Measurements from ENCODE around the gene GPC5.

- TF ChIP-seq KLF16 (tag by site-specific recombination; IDR thresholded peaks at IDR 0.05) (no peak), CTCF (tag by site-specific recombination; IDR thresholded peaks at IDR 0.05) (no peak), REST (tag by site-specific recombination; IDR thresholded peaks at IDR 0.05) (no peak), ZNF473 (tag by site-specific recombination; IDR thresholded peaks at IDR 0.05) (no peak), ZNF707 (tag by site-specific recombination; IDR thresholded peaks at IDR 0.05) (no peak), ZNF501 (tag by site-specific recombination; IDR thresholded peaks at IDR 0.05) (no peak), ZNF513 (tag by site-specific recombination; IDR thresholded peaks at IDR 0.05) (no peak), ZNF658 (tag by site-specific recombination; IDR thresholded peaks at IDR 0.05) (no peak), GFI1B (tag by site-specific recombination; IDR thresholded peaks at IDR 0.05) (no peak), PBX3 (CRISPR knock-in tag; IDR thresholded peaks at IDR 0.05) (no peak), AEBP2 (tag by site-specific recombination; IDR thresholded peaks at IDR 0.05; ENCODE audit: borderline replicate concordance) (no peak), ZNF174 (tag by site-specific recombination; IDR thresholded peaks at IDR 0.05) (no peak), ZNF776 (tag by site-specific recombination; IDR thresholded peaks at IDR 0.05; ENCODE audit: borderline replicate concordance) (no peak)
These were observed 202.9 kb downstream of the GPC5 start for GRCh38 chr13:91601273-91601672.

Data from HEK293 (cell line).